HepG2 (cell line): ENCODE results near the gene CYCS. TPM values are rescaled to one million over a fixed set of nuclear protein-coding genes. Genes with fewer than 3 reads are reported as not detected.

Experiments
- FOXA1 ChIP-seq, 2 experiments: fragments of 450-650 bp in 1 of 2; sonication (generic) in 1 of 2; formaldehyde crosslinking in 1 of 2; IDR thresholded peaks; 2 replicates each; pipeline versions ENCODE4 v1.4.0 to v1.6.1; 2016 to 2020; ENCODE audit warnings: missing genetic modification reagents in 1 of 2
- HOXA7 ChIP-seq: sonication (generic); formaldehyde crosslinking; IDR thresholded peaks from 2 replicates; pipeline ENCODE4 v1.8.1; 2022; ENCODE audit warnings: mild to moderate bottlenecking, missing genetic modification reagents, moderate library complexity
- KDM6A ChIP-seq: IDR thresholded peaks from 2 replicates; pipeline ENCODE4 v1.6.1; 2016; ENCODE audit warnings: low read depth
- PAX8 ChIP-seq: sonication (generic); formaldehyde crosslinking; IDR thresholded peaks from 2 replicates; pipeline ENCODE4 v1.8.0; 2022; ENCODE audit warnings: mild to moderate bottlenecking, missing genetic modification reagents, borderline replicate concordance
- PLRG1 ChIP-seq: fragments of 450-650 bp; conservative IDR thresholded peaks from 2 replicates; pipeline ENCODE4 v1.6.1; 2016
- PTBP1 ChIP-seq: fragments of 200-400 bp; formaldehyde crosslinking; IDR thresholded peaks from 2 replicates; pipeline ENCODE4 v1.6.1; 2018; ENCODE audit warnings: low read length, low read depth; ENCODE audit not compliant: poor library complexity, severe bottlenecking
- SAFB2 ChIP-seq: sonication (generic); formaldehyde crosslinking; IDR thresholded peaks from 2 replicates; pipeline ENCODE4 v1.5.1; 2020; ENCODE audit warnings: missing genetic modification reagents, low read depth, mild to moderate bottlenecking, borderline replicate concordance
- SP4 ChIP-seq: sonication (generic); formaldehyde crosslinking; IDR thresholded peaks from 2 replicates; pipeline ENCODE4 v1.8.1; 2023; ENCODE audit warnings: mild to moderate bottlenecking, missing genetic modification reagents
- SRF ChIP-seq: IDR thresholded peaks from 2 replicates; pipeline ENCODE4 v1.6.1; 2011; ENCODE audit warnings: mild to moderate bottlenecking, low read depth, low read length, moderate library complexity
- ZNF205 ChIP-seq: IDR thresholded peaks from 2 replicates; pipeline ENCODE4 v1.6.1; 2018; ENCODE audit warnings: missing biosample characterization, missing genetic modification reagents
- ZNF33A ChIP-seq: sonication (generic); formaldehyde crosslinking; IDR thresholded peaks from 2 replicates; pipeline ENCODE4 v1.5.1; 2020; ENCODE audit warnings: missing genetic modification reagents, mild to moderate bottlenecking, moderate library complexity, borderline replicate concordance
- ZNF562 ChIP-seq: sonication (generic); formaldehyde crosslinking; IDR thresholded peaks from 2 replicates; pipeline ENCODE4 v1.8.0; 2022; ENCODE audit warnings: missing genetic modification reagents, borderline replicate concordance
- ZNF564 ChIP-seq: sonication (generic); formaldehyde crosslinking; IDR thresholded peaks from 2 replicates; pipeline ENCODE4 v1.8.1; 2023; ENCODE audit warnings: mild to moderate bottlenecking, missing genetic modification reagents
- polyA plus RNA-seq, 8 experiments: library from polyadenylated mRNA; depleted of rRNA in 3 of 8; stranded (reverse) in 7 of 8; unstranded in 1 of 8; fragments of >200 nt; fragmentation: Illumina TruSeq in 4 of 8; extraction: Trizol in 4 of 8; gene quantifications; 2 replicates each; pipeline versions ENCODE4 v1.2.1 to v1.2.3, GENCODE V29; 2011 to 2016; ENCODE audit warnings: low read depth in 4 of 8, missing spikeins in 1 of 8, mixed read lengths in 1 of 8; ENCODE audit not compliant: insufficient read depth in 1 of 8
- total RNA-seq, 5 experiments: library from RNA; depleted of rRNA; stranded (reverse); fragments of >200 nt; fragmentation: Illumina TruSeq; extraction: Trizol; gene quantifications; 2 replicates each; pipeline ENCODE4 v1.2.3, GENCODE V29; 2016; ENCODE audit warnings: low read depth in 1 of 5
- TF ChIP-seq, protein P1 (sequence below): sonication (generic); formaldehyde crosslinking; IDR thresholded peaks from 2 replicates; pipeline ENCODE4 v1.4.0; 2020; ENCODE audit warnings: missing genetic modification reagents
- TF ChIP-seq, protein P2 (sequence below): sonication (generic); formaldehyde crosslinking; conservative IDR thresholded peaks from 2 replicates; pipeline ENCODE4 v1.8.0; 2022; ENCODE audit warnings: low read depth, missing genetic modification reagents
- TF ChIP-seq, protein P3 (sequence below): sonication (generic); formaldehyde crosslinking; IDR thresholded peaks from 2 replicates; pipeline ENCODE4 v1.4.0; 2020; ENCODE audit warnings: missing genetic modification reagents, mild to moderate bottlenecking, borderline replicate concordance
- TF ChIP-seq, protein P4 (sequence below), 2 experiments: IDR thresholded peaks; 2 replicates each; pipeline ENCODE4 v1.6.1; 2011 to 2012; ENCODE audit warnings: low read length in 2 of 2, borderline replicate concordance in 1 of 2, low read depth in 1 of 2, mild to moderate bottlenecking in 1 of 2, moderate library complexity in 1 of 2

CYCS gene
- total and polyA plus RNA-seq, 2 of the 13 experiments (the other 11 are each of a cell fraction or from before 2014, with no cell fraction given) = 35.9 to 202 TPM

DNA sequence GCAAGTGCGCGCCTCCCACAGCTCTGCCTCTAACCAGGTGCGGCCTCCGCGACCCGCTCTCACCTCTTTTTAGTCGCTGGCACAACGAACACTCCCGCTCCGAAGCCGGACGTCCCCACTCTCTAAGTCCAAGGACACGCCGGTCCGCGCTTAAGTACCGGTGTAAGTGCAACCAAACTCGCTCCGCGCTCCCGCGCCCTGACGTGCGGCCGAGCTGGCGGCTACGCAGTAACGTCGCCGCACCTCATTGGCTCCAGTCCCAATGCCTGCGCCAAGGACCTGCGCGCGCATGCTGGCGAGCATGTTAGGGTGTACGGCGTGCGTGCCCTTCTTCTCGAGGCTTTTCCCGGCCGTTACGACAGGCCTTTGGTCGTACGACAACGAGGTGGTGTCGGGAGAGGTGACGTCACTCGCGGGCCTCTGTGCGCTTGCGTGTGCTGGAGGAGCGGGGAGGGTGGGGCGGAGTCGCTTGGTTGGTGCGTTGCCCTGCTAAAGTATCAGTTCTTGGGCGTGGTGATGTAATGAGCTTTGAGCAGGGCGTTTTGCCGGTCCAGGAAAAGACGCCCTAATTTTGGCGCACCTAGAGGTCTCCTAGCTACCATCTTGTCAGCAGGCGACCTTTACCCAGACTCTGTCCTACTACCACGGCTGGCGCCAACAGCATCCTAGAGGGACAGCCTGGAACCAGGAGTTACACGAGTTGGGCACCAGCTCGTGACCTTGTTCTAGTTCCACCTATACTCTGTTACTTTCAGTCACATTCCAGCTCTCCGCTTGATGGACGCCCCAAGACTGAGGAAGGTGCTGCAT is at the start of gene CYCS (continued):
- TF ChIP-seq PLRG1 (no peak), SP4 (CRISPR knock-in tag) (peak; percentile 77; the same call in 1 of the 2 replicates), SAFB2 (peak; percentile 87; the same call in 1 of the 2 replicates), ZNF33A (CRISPR knock-in tag) (no peak), PTBP1 (peak; percentile 42), ZNF205 (CRISPR knock-in tag) (peak; percentile 66; the same call in 1 of the 2 replicates), ZNF562 (CRISPR knock-in tag) (no peak), KDM6A (no peak), HOXA7 (CRISPR knock-in tag) (no peak), PAX8 (CRISPR knock-in tag) (0 out of 2 replicates have a peak, but pooled peaks have one; percentile 43), FOXA1 (IDR thresholded peaks at IDR 0.05) (no peak), FOXA1 (CRISPR knock-in tag; IDR thresholded peaks at IDR 0.05) (no peak), SRF (no peak), ZNF564 (peak; percentile 93)
- TF ChIP-seq, protein P1, sequence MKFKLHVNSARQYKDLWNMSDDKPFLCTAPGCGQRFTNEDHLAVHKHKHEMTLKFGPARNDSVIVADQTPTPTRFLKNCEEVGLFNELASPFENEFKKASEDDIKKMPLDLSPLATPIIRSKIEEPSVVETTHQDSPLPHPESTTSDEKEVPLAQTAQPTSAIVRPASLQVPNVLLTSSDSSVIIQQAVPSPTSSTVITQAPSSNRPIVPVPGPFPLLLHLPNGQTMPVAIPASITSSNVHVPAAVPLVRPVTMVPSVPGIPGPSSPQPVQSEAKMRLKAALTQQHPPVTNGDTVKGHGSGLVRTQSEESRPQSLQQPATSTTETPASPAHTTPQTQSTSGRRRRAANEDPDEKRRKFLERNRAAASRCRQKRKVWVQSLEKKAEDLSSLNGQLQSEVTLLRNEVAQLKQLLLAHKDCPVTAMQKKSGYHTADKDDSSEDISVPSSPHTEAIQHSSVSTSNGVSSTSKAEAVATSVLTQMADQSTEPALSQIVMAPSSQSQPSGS (CRISPR knock-in tag) = peak; percentile 100
- TF ChIP-seq, protein P2, sequence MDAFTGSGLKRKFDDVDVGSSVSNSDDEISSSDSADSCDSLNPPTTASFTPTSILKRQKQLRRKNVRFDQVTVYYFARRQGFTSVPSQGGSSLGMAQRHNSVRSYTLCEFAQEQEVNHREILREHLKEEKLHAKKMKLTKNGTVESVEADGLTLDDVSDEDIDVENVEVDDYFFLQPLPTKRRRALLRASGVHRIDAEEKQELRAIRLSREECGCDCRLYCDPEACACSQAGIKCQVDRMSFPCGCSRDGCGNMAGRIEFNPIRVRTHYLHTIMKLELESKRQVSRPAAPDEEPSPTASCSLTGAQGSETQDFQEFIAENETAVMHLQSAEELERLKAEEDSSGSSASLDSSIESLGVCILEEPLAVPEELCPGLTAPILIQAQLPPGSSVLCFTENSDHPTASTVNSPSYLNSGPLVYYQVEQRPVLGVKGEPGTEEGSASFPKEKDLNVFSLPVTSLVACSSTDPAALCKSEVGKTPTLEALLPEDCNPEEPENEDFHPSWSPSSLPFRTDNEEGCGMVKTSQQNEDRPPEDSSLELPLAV (CRISPR knock-in tag) = peak; percentile 77; the same call in 1 of the 2 replicates
- TF ChIP-seq, protein P3, sequence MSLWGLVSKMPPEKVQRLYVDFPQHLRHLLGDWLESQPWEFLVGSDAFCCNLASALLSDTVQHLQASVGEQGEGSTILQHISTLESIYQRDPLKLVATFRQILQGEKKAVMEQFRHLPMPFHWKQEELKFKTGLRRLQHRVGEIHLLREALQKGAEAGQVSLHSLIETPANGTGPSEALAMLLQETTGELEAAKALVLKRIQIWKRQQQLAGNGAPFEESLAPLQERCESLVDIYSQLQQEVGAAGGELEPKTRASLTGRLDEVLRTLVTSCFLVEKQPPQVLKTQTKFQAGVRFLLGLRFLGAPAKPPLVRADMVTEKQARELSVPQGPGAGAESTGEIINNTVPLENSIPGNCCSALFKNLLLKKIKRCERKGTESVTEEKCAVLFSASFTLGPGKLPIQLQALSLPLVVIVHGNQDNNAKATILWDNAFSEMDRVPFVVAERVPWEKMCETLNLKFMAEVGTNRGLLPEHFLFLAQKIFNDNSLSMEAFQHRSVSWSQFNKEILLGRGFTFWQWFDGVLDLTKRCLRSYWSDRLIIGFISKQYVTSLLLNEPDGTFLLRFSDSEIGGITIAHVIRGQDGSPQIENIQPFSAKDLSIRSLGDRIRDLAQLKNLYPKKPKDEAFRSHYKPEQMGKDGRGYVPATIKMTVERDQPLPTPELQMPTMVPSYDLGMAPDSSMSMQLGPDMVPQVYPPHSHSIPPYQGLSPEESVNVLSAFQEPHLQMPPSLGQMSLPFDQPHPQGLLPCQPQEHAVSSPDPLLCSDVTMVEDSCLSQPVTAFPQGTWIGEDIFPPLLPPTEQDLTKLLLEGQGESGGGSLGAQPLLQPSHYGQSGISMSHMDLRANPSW (CRISPR knock-in tag) = peak; percentile 62; the same call in 1 of the 2 replicates
- TF ChIP-seq, protein P4, sequence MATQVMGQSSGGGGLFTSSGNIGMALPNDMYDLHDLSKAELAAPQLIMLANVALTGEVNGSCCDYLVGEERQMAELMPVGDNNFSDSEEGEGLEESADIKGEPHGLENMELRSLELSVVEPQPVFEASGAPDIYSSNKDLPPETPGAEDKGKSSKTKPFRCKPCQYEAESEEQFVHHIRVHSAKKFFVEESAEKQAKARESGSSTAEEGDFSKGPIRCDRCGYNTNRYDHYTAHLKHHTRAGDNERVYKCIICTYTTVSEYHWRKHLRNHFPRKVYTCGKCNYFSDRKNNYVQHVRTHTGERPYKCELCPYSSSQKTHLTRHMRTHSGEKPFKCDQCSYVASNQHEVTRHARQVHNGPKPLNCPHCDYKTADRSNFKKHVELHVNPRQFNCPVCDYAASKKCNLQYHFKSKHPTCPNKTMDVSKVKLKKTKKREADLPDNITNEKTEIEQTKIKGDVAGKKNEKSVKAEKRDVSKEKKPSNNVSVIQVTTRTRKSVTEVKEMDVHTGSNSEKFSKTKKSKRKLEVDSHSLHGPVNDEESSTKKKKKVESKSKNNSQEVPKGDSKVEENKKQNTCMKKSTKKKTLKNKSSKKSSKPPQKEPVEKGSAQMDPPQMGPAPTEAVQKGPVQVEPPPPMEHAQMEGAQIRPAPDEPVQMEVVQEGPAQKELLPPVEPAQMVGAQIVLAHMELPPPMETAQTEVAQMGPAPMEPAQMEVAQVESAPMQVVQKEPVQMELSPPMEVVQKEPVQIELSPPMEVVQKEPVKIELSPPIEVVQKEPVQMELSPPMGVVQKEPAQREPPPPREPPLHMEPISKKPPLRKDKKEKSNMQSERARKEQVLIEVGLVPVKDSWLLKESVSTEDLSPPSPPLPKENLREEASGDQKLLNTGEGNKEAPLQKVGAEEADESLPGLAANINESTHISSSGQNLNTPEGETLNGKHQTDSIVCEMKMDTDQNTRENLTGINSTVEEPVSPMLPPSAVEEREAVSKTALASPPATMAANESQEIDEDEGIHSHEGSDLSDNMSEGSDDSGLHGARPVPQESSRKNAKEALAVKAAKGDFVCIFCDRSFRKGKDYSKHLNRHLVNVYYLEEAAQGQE (IDR thresholded peaks at IDR 0.05; ENCODE audit: borderline replicate concordance in 1 of 2, low read depth in 1 of 2, low read length in 2 of 2) = peak in 1 of 2 experiments; percentile 66; a peak in 1 of 4 replicates
